ENCODE data around the gene LONRF3.
"Not testable (repeated sequence)": the region's sequence is repeated elsewhere in the genome, so short reads cannot be mapped to it uniquely, and the experiment has no call there.

Gene LONRF3

GRCh38 chrX:118974908-118975671 is 672 bp downstream of the LONRF3 start:
- Histone ChIP-seq H3K4me1 (peaks cover 9% of the 10 kb centered on the region), H3K4me3 (peak overlapping the region; percentile 13; the same call in 1 of the 2 replicates), H3K27me3 (ENCODE audit: low read depth) (peaks cover 36% of the 10 kb centered on the region), H3K36me3 (replicated peaks) (no peaks in the 10 kb centered on the region), H3K9me3 (no peaks in the 10 kb centered on the region)
- peak; percentile 12 to 57 for DNase-seq (ENCODE audit: low spot score in 2 of 2)
- in situ Hi-C loops (cut with MboI; ENCODE audit: low sequenced_read_pairs): no loop called here

- peaks cover 9% of the 10 kb centered on the region for H3K4me1 ChIP-seq
These were observed 1.6 kb downstream of the LONRF3 start for GRCh38 chrX:118975831-118976598.

GRCh38 chrX:118976599-118977340 is 2.4 kb downstream of the LONRF3 start:
- peak in 1 of 2 experiments; percentile 48 for DNase-seq (ENCODE audit: low spot score in 2 of 2)
- Histone ChIP-seq H3K4me3 (peak overlapping the region; percentile 24), H3K4me1 (peaks cover 9% of the 10 kb centered on the region), H3K27me3 (ENCODE audit: low read depth) (peaks cover 35% of the 10 kb centered on the region), H3K36me3 (replicated peaks) (no peaks in the 10 kb centered on the region), H3K9me3 (no peaks in the 10 kb centered on the region)
- in situ Hi-C loops (cut with MboI; ENCODE audit: low sequenced_read_pairs): no loop called here

More at GRCh38 chrX:118975831-118976598, 1.6 kb downstream of the LONRF3 start:
- Histone ChIP-seq H3K4me3 (peak overlapping the region; percentile 24), H3K36me3 (replicated peaks) (no peaks in the 10 kb centered on the region), H3K27me3 (ENCODE audit: low read depth) (peaks cover 35% of the 10 kb centered on the region), H3K9me3 (no peaks in the 10 kb centered on the region)
- DNase-seq (ENCODE audit: low spot score in 2 of 2): peak in 1 of 2 experiments; percentile 64
- in situ Hi-C loops (cut with MboI; ENCODE audit: low sequenced_read_pairs): no loop called here

- in situ Hi-C loops (cut with MboI; ENCODE audit: low sequenced_read_pairs): no loop called here
- Histone ChIP-seq H3K4me1 (peaks cover 9% of the 10 kb centered on the region), H3K27me3 (ENCODE audit: low read depth) (peaks cover 29% of the 10 kb centered on the region), H3K4me3 (no peak overlapping the region), H3K9me3 (no peaks in the 10 kb centered on the region), H3K36me3 (replicated peaks) (no peaks in the 10 kb centered on the region)
- DNase-seq (ENCODE audit: low spot score in 2 of 2): no peak
These were observed 3.0 kb downstream of the LONRF3 start for GRCh38 chrX:118977424-118977823.

- Histone ChIP-seq H3K4me1 (peaks cover 9% of the 10 kb centered on the region), H3K27me3 (ENCODE audit: low read depth) (peaks cover 18% of the 10 kb centered on the region), H3K9me3 (no peaks in the 10 kb centered on the region), H3K36me3 (replicated peaks) (no peaks in the 10 kb centered on the region), H3K4me3 (no peak overlapping the region)
- in situ Hi-C loops (cut with MboI; ENCODE audit: low sequenced_read_pairs): no loop called here
- DNase-seq (ENCODE audit: low spot score in 2 of 2): no peak
These were observed 4.0 kb downstream of the LONRF3 start for GRCh38 chrX:118978451-118978850.

- Histone ChIP-seq H3K4me1 (peaks cover 8% of the 10 kb centered on the region), H3K4me3 (no peak overlapping the region), H3K36me3 (replicated peaks) (no peaks in the 10 kb centered on the region), H3K27me3 (ENCODE audit: low read depth) (no peaks in the 10 kb centered on the region), H3K9me3 (no peaks in the 10 kb centered on the region)
- in situ Hi-C loops (cut with MboI; ENCODE audit: low sequenced_read_pairs): no loop called here
- no peak for DNase-seq (ENCODE audit: low spot score in 2 of 2)
These were observed 6.3 kb downstream of the LONRF3 start for GRCh38 chrX:118980761-118981160.

- in situ Hi-C loops (cut with MboI; ENCODE audit: low sequenced_read_pairs): no loop called here
These were observed 9.1 kb downstream of the LONRF3 start for GRCh38 chrX:118983513-118983912.

GRCh38 chrX:118988911-118989310 is 14.5 kb downstream of the LONRF3 start:
- in situ Hi-C loops (cut with MboI; ENCODE audit: low sequenced_read_pairs): no loop called here
- no peak overlapping the region for H3K4me3 ChIP-seq
- H3K36me3 ChIP-seq (replicated peaks): no peaks in the 10 kb centered on the region
- no peaks in the 10 kb centered on the region for H3K4me1 ChIP-seq
- DNase-seq (ENCODE audit: low spot score in 2 of 2): no peak
- no peaks in the 10 kb centered on the region for H3K9me3 ChIP-seq
- H3K27me3 ChIP-seq (ENCODE audit: low read depth): no peaks in the 10 kb centered on the region

More at GRCh38 chrX:118983513-118983912, 9.1 kb downstream of the LONRF3 start:
- Histone ChIP-seq H3K27me3 (ENCODE audit: low read depth) (no peaks in the 10 kb centered on the region), H3K4me3 (no peak overlapping the region), H3K4me1 (no peaks in the 10 kb centered on the region), H3K9me3 (no peaks in the 10 kb centered on the region), H3K36me3 (replicated peaks) (no peaks in the 10 kb centered on the region)
- DNase-seq (ENCODE audit: low spot score in 2 of 2): no peak

GRCh38 chrX:118989886-118990285 is 15.5 kb downstream of the LONRF3 start:
- Histone ChIP-seq H3K36me3 (replicated peaks) (no peaks in the 10 kb centered on the region), H3K4me1 (no peaks in the 10 kb centered on the region), H3K4me3 (no peak overlapping the region), H3K9me3 (no peaks in the 10 kb centered on the region), H3K27me3 (ENCODE audit: low read depth) (no peaks in the 10 kb centered on the region; the same call in 1 of the 2 replicates)
- no peak for DNase-seq (ENCODE audit: low spot score in 2 of 2)
- in situ Hi-C loops (cut with MboI; ENCODE audit: low sequenced_read_pairs): no loop called here

GRCh38 chrX:118990512-118991227 is 16.3 kb downstream of the LONRF3 start:
- no peaks in the 10 kb centered on the region for H3K36me3 ChIP-seq (replicated peaks)
- H3K27me3 ChIP-seq (ENCODE audit: low read depth): no peaks in the 10 kb centered on the region; the same call in 1 of the 2 replicates
- no peaks in the 10 kb centered on the region for H3K4me1 ChIP-seq
- DNase-seq (ENCODE audit: low spot score in 2 of 2): no peak
- in situ Hi-C loops (cut with MboI; ENCODE audit: low sequenced_read_pairs): no loop called here
- no peaks in the 10 kb centered on the region for H3K9me3 ChIP-seq
- no peak overlapping the region for H3K4me3 ChIP-seq

GRCh38 chrX:118992441-118993121 is 18.2 kb downstream of the LONRF3 start:
- DNase-seq (ENCODE audit: low spot score in 2 of 2); H3K36me3 ChIP-seq (replicated peaks); H3K9me3 ChIP-seq; in situ Hi-C loops (cut with MboI; ENCODE audit: low sequenced_read_pairs); H3K4me1 ChIP-seq; H3K4me3 ChIP-seq; H3K27me3 ChIP-seq (ENCODE audit: low read depth): not testable (repeated sequence)

- Histone ChIP-seq H3K4me3 (no peak overlapping the region), H3K4me1 (no peaks in the 10 kb centered on the region), H3K9me3 (no peaks in the 10 kb centered on the region), H3K27me3 (ENCODE audit: low read depth) (0 out of 2 replicates have a peak, but pooled peaks cover 7% of the 10 kb centered on the region), H3K36me3 (replicated peaks) (no peaks in the 10 kb centered on the region)
- in situ Hi-C loops (cut with MboI; ENCODE audit: low sequenced_read_pairs): no loop called here
- DNase-seq (ENCODE audit: low spot score in 2 of 2): no peak
These were observed 29.0 kb downstream of the LONRF3 start for GRCh38 chrX:119003462-119003861.
